Psoas muscle (tissue), 8 donors: ENCODE results near the gene TM2D1. TPM values are rescaled to one million over a fixed set of nuclear protein-coding genes. Genes with fewer than 3 reads are reported as not detected.

Experiments
- ATAC-seq, 4 donors: fragments of 200-7000 bp; cut with Tn5 transposase; one replicate each; pipeline ENCODE4 v1.9.1; 2020; ENCODE audit warnings: moderate library complexity in 3 of 4, mild to moderate bottlenecking in 2 of 4
- DNase-seq, 2 donors: peaks; one replicate each; pipeline ENCODE4 v3.0.0-alpha.2; 2020
- H3K27ac ChIP-seq: fragments of 200-600 bp; one replicate; pipeline ENCODE4 v1.8.0; 2022
- H3K27me3 ChIP-seq, 3 donors: fragments of 200-600 bp in 1 of 3; one replicate each; pipeline versions ENCODE4 v1.6.1 to v1.8.0; 2013 to 2022; ENCODE audit warnings: low read length in 2 of 3, mild to moderate bottlenecking in 2 of 3, moderate library complexity in 1 of 3; ENCODE audit not compliant: insufficient read depth in 3 of 3
- H3K36me3 ChIP-seq, 2 donors: fragments of 200-600 bp in 1 of 2; one replicate each; pipeline versions ENCODE4 v1.6.1 to v1.8.0; 2013 to 2022; ENCODE audit warnings: low read depth in 1 of 2, mild to moderate bottlenecking in 1 of 2, moderate library complexity in 1 of 2; ENCODE audit not compliant: insufficient read depth in 1 of 2
- H3K4me1 ChIP-seq: fragments of 200-600 bp; one replicate; pipeline ENCODE4 v1.8.0; 2022
- H3K4me3 ChIP-seq: fragments of 200-600 bp; one replicate; pipeline ENCODE4 v1.8.0; 2022; ENCODE audit warnings: mild to moderate bottlenecking
- H3K9me3 ChIP-seq: fragments of 200-600 bp; one replicate; pipeline ENCODE4 v1.8.0; 2022
- WGBS, 3 donors: extraction: QIAGEN DNeasy Blood & Tissue Kit; methylation state at CpG; one replicate each; pipeline versions ENCODE4 v1.1.6 to v1.1.7; 2013; 5-methylcytosine and 5-hydroxymethylcytosine counted together
- intact Hi-C, 2 donors: fragments of 100-400 bp; cut with DNase I; formaldehyde crosslinking; loops; one replicate each; pipeline versions ENCODE4 v1.11.0 to v1.14.2; 2022
- polyA plus RNA-seq, 3 donors: library from polyadenylated mRNA; stranded (reverse); fragments of 200-250 nt; gene quantifications; one replicate each; pipeline ENCODE4 v1.2.3, GENCODE V29; 2013
- total RNA-seq, 4 donors: library from RNA; stranded (reverse); fragmentation: NEBNext Ultra II Directional in 2 of 4; extraction: Animal tissue kit (Norgen Biotek cat#: 25700) in 2 of 4; gene quantifications; one replicate each; pipeline versions ENCODE4 v1.2.1 to v1.2.4, GENCODE V29; 2021 to 2023
- TF ChIP-seq, protein P1 (sequence below): fragments of 200-600 bp; IDR thresholded peaks from one replicate; pipeline ENCODE4 v1.8.0; 2022; ENCODE audit warnings: antibody characterized with exemption
- donor health status: healthy with polysubstance abuse.
- donor health status: DM: no; HTN: no; CAD: no; lungs with moderate emphysema.
- donor health status: Bipolar disorder and iron deficiency.
- donor health status: healthy.
- donor health status: DM: yes; HTN: yes; CAD: no.
- donor health status: DM: no; HTN: no; CAD: no.
- donor health status: DM: no; HTN: no; CAD: no.
- donor health status: DM: yes; HTN: yes; CAD: no.

The TM2D1 gene
- total and polyA plus RNA-seq, 7 donors = 29.5 to 52.9 (median 32.8) TPM

DNA sequence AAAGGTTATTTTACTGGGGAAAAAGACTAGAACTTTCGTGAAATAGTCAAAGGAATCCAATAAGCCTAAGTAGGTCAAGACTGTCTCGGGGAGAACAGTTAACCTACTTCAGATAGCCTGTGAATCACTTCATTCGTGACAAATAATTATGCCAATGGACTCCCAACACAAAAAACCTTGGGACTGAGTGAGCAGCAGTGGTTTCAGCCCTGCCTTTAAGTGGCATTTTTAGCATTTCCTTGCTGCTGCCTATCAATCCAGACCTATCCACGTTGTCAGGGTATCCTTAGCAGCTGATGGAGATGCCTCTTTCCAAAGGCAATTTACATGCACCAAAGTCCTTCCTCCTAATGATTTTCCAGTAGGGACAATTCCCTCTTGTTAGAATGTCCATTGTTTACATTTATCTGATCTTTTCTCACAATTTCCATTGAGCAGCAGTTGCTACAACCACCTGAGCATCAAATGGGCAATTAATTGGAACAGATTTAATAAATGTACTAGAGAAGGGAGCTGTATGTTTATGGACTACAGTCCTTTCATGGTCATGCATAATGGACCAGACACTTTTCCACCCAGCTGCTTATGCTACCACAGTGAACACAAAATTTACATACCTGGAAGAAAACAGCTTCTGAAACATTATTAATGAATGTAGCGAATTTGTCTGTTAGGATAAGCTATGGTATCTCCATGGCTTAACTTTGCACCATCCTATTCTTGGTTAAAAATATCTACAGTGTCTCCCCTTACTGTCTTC lies 75.8 kb downstream of the TM2D1 start:
- TF ChIP-seq, protein P1, sequence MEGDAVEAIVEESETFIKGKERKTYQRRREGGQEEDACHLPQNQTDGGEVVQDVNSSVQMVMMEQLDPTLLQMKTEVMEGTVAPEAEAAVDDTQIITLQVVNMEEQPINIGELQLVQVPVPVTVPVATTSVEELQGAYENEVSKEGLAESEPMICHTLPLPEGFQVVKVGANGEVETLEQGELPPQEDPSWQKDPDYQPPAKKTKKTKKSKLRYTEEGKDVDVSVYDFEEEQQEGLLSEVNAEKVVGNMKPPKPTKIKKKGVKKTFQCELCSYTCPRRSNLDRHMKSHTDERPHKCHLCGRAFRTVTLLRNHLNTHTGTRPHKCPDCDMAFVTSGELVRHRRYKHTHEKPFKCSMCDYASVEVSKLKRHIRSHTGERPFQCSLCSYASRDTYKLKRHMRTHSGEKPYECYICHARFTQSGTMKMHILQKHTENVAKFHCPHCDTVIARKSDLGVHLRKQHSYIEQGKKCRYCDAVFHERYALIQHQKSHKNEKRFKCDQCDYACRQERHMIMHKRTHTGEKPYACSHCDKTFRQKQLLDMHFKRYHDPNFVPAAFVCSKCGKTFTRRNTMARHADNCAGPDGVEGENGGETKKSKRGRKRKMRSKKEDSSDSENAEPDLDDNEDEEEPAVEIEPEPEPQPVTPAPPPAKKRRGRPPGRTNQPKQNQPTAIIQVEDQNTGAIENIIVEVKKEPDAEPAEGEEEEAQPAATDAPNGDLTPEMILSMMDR = no peak
- H3K36me3 ChIP-seq = no peaks in the 10 kb centered on the region
- H3K4me1 ChIP-seq = no peaks in the 10 kb centered on the region
- H3K9me3 ChIP-seq = no peaks in the 10 kb centered on the region
- DNase-seq (no peak), ATAC-seq (no peak)
- no peak overlapping the region for H3K4me3 ChIP-seq
- H3K27ac ChIP-seq = no peak overlapping the region
- WGBS, 3 donors = 80 to 85% (median 80%) methylated on average over 5 of the region's 5 CpGs
- intact Hi-C loops = no loop called here
- no peaks in the 10 kb centered on the region for H3K27me3 ChIP-seq

DNA sequence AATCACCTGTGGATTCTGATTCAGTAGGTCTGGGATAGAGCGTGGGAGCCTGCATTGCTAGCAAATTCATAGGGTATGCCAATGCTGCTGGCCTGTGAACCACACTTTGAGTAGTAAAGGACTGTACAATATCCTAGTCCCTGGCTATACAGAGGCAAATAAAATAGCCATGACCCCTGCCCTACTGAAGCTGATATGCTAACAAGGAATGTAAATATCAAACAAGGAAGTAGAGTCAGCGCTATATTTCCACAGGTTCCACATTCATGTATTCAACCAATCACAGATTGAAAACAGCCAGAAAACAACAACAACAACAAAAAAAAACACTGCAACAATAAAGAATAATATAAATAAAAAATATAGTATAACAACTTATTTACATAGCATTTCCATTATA lies 77.8 kb downstream of the TM2D1 start:
- Histone ChIP-seq H3K9me3 (no peaks in the 10 kb centered on the region), H3K4me1 (no peaks in the 10 kb centered on the region), H3K36me3 (no peaks in the 10 kb centered on the region), H3K27me3 (no peaks in the 10 kb centered on the region), H3K27ac (no peak overlapping the region), H3K4me3 (no peak overlapping the region)
- WGBS, 3 donors = 98 to 100% (median 99%) methylated on average over 2 of the region's 2 CpGs
- DNase-seq = no peak
- TF ChIP-seq, protein P1 = no peak
- intact Hi-C loops = no loop called here
- ATAC-seq = no peak

GRCh38 chr1:61645476-61645875 lies 79.5 kb downstream of the TM2D1 start:
- H3K4me3 ChIP-seq = no peak overlapping the region
- no peak for ATAC-seq
- H3K9me3 ChIP-seq = no peaks in the 10 kb centered on the region
- H3K36me3 ChIP-seq = no peaks in the 10 kb centered on the region
- 88 to 90% (median 88%) methylated on average over 4 of the region's 4 CpGs for WGBS, 3 donors
- TF ChIP-seq, protein P1 = no peak
- H3K27ac ChIP-seq = no peak overlapping the region
- intact Hi-C loops = no loop called here
- DNase-seq = no peak
- no peaks in the 10 kb centered on the region for H3K4me1 ChIP-seq
- no peaks in the 10 kb centered on the region for H3K27me3 ChIP-seq

DNA sequence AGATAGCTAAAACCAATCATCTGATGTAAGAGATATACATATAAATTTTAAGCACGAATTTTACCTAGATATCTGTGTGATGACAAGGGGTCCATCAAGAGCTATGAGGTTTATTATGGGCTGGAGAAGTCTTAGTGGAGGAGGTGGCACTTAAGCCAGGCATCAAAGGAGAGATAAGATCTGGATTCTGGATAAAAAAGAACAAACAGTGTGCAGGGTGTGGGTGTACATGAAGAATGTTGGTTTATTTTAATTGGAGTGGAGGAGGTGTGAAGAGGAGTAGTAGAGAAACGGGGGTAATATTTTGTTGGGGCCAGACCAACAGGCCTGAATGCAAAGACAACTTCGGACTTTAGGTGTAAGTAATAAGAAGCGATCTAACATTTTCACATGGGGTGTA lies 80.6 kb downstream of the TM2D1 start:
- Histone ChIP-seq H3K36me3 (no peaks in the 10 kb centered on the region), H3K27me3 (no peaks in the 10 kb centered on the region), H3K27ac (no peak overlapping the region), H3K9me3 (no peaks in the 10 kb centered on the region), H3K4me3 (no peak overlapping the region), H3K4me1 (no peaks in the 10 kb centered on the region)
- intact Hi-C loops = loop anchor here in 1 of 2 donors (5.0 kb wide), 2 partner anchors 592 to 672 kb away; no protein-coding TSS in a partner anchor
- TF ChIP-seq, protein P1 = no peak
- WGBS, 3 donors = 62 to 85% (median 82%) methylated on average over 4 of the region's 4 CpGs
- ATAC-seq (no peak), DNase-seq (no peak)
